Measurements from ENCODE around the gene KIF17.

KIF17 gene

DNA sequence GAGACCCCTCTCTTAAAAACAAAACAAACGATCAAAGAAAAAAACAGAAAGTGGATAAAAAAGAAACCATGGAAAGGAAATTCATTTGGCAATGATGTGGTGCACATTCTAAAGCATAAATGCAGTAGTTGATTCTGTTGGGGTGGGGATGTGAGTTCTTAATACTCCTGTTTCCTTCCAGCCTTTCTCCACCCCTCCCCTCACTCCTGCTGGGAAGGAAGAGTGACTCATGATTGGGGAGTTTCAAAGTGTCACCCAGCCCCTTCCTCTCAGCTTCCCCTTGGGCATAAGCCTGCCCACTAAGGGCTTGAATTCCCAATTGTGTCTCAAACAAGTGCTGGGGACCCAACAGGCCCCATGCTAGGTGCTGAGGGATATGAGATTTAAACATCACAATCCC, 91.3 kb downstream of the KIF17 start:
- no peak overlapping the region for H3K4me2 ChIP-seq (ENCODE audit: low read length)
- H3K9ac ChIP-seq (ENCODE audit: low read depth, low read length), result no peak overlapping the region
- H3K27me3 ChIP-seq (ENCODE audit: control insufficient read depth, insufficient read depth, low read length), result no peaks in the 10 kb centered on the region
- no peaks in the 10 kb centered on the region for H3K9me3 ChIP-seq (replicated peaks; ENCODE audit: low read length)
- H3K4me3 ChIP-seq (ENCODE audit: low read length), result no peak overlapping the region
- H3K36me3 ChIP-seq (ENCODE audit: insufficient read depth, low read length), result no peaks in the 10 kb centered on the region
- H3K4me1 ChIP-seq (ENCODE audit: control insufficient read depth, insufficient read depth, low read length), result no peaks in the 10 kb centered on the region

DNA sequence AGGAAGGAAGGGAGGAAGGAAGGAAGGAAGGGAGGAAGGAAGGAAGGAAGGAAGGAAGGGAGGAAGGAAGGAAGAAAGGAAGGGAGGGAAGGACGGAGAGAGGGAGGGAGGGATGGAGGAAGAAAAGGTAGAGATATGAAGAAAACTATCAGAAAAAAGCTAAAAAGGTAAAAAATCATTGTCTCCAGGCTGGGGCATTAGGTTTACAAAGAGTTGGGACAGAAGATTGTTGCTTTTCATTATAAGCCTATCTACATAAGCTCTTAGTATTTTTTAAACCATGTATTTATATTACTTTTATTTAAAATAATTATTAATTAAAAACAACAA, 91.7 kb downstream of the KIF17 start:
- Histone ChIP-seq H3K4me2 (ENCODE audit: low read length) (no peak overlapping the region), H3K4me3 (ENCODE audit: low read length) (no peak overlapping the region), H3K9me3 (replicated peaks; ENCODE audit: low read length) (no peaks in the 10 kb centered on the region)

DNA sequence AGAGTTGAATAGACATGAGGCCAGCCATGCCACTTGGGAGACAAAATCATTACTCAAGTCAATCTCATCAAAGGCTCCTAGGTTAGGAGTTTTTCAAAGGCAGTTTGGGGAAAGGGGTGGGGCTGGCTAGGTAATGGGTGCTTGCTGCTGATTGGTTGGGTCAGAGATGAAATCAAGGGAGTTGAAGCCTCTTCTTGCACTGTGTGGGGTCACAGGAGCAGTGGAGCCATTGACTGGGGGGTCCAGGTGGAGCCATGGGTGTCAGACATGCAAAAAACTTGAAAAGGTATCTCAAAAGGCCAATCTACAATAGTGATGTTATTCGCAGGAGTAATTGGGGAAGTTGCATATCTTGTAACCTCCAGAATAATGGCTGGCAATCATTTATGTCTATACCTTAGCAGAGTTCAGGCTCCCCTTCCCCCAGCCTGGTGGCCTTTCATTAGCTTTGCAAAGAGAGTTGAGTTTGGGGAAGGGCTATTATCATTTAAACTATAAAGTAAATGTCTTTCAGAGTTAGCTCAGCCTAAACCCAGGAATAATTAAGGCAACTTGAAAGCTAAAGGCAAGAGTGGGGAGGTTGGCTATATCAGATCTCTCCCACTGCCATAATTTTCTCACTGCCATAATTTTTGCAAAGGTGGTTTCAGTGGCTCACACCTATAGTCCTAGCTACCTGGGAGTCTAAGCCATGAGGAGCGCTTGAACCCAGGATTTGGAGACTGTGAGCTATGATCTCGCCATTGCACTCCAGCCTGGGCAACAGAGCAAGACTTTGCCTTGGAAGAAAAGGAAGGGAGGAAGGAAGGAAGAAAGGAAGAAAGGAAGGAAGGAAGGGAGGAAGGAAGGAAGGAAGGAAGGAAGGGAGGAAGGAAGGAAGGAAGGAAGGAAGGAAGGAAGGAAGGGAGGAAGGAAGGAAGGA, 92.4 kb downstream of the KIF17 start:
- H3K9ac ChIP-seq (ENCODE audit: low read depth, low read length), result no peak overlapping the region
- no peaks in the 10 kb centered on the region for H3K9me3 ChIP-seq (replicated peaks; ENCODE audit: low read length)
- H3K4me3 ChIP-seq (ENCODE audit: low read length), result no peak overlapping the region
- H3K27me3 ChIP-seq (ENCODE audit: control insufficient read depth, insufficient read depth, low read length), result no peaks in the 10 kb centered on the region
- H3K4me1 ChIP-seq (ENCODE audit: control insufficient read depth, insufficient read depth, low read length), result no peaks in the 10 kb centered on the region
- no peak overlapping the region for H3K4me2 ChIP-seq (ENCODE audit: low read length)
- H3K36me3 ChIP-seq (ENCODE audit: insufficient read depth, low read length), result no peaks in the 10 kb centered on the region

More for the DNA sequence above, 91.7 kb downstream of the KIF17 start:
- Histone ChIP-seq H3K27me3 (ENCODE audit: control insufficient read depth, insufficient read depth, low read length) (no peaks in the 10 kb centered on the region), H3K4me1 (ENCODE audit: control insufficient read depth, insufficient read depth, low read length) (no peaks in the 10 kb centered on the region), H3K36me3 (ENCODE audit: insufficient read depth, low read length) (no peaks in the 10 kb centered on the region), H3K9ac (ENCODE audit: low read depth, low read length) (no peak overlapping the region)

DNA sequence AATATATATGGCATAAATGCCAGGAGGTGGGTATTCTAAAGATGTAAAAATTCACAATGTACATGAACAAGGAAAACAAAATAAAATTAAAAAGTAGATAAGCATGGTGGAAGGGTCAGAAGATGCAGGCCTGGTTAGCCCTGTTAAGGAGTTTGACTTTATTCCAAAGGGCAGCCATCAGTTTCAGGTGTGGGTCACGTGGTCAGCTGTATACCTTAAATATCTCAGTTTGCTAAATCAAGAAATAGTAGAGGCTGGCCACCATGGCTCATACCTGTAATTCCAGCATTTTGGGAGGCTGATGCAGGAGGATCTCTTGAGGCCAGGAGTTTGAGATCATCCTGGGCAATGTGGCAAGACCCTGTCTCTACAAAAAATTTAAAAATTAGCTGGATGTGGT, 93.1 kb downstream of the KIF17 start:
- no peaks in the 10 kb centered on the region for H3K36me3 ChIP-seq (ENCODE audit: insufficient read depth, low read length)

DNA sequence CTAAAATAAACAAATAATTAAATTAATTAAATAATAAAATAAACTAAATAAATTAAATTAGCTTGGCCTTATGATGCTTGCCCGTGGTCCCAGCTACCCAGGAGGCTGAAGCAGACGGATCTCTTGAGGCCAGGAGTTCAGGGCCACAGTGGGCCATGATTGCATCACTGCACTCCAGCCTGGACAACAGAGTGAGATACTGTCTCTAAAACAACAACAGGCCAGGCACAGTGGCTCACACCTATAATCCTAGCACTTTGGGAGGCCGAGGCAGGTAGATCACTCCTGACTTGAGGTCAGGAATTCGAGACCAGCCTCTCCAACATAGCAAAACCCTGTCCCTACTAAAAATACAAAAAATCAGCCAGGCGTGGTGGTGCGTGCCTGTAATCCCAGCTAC, 96.8 kb downstream of the KIF17 start:
- Histone ChIP-seq H3K36me3 (ENCODE audit: insufficient read depth, low read length) (no peaks in the 10 kb centered on the region), H3K9ac (ENCODE audit: low read depth, low read length) (no peak overlapping the region), H3K4me1 (ENCODE audit: control insufficient read depth, insufficient read depth, low read length) (peaks cover 9% of the 10 kb centered on the region), H3K4me2 (ENCODE audit: low read length) (no peak overlapping the region), H3K4me3 (ENCODE audit: low read length) (no peak overlapping the region), H3K27me3 (ENCODE audit: control insufficient read depth, insufficient read depth, low read length) (no peaks in the 10 kb centered on the region), H3K9me3 (replicated peaks; ENCODE audit: low read length) (no peaks in the 10 kb centered on the region)

More for the DNA sequence above, 93.1 kb downstream of the KIF17 start:
- Histone ChIP-seq H3K4me1 (ENCODE audit: control insufficient read depth, insufficient read depth, low read length) (no peaks in the 10 kb centered on the region), H3K4me2 (ENCODE audit: low read length) (no peak overlapping the region), H3K9me3 (replicated peaks; ENCODE audit: low read length) (no peaks in the 10 kb centered on the region), H3K4me3 (ENCODE audit: low read length) (no peak overlapping the region), H3K9ac (ENCODE audit: low read depth, low read length) (no peak overlapping the region), H3K27me3 (ENCODE audit: control insufficient read depth, insufficient read depth, low read length) (no peaks in the 10 kb centered on the region)

DNA sequence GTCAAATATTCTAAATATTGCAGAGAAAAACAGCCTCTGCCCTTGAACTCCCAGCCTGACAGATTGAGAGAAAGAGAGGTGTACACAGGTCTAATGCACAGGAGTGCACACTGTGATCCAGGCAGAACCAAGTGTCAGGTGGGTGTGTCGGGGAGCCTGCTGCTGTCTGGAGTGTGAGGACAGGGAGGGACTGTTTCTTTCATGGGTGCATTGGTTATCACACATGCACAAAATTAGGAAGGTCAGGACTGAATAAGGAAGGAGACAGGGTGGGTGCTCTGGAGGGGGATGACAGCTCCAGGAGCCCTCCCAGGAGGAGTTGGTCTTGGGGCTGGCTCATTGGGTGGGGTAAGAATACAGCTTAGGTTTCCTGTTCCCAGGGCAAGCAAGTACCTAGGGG, 97.8 kb downstream of the KIF17 start:
- Histone ChIP-seq H3K4me1 (ENCODE audit: control insufficient read depth, insufficient read depth, low read length) (peaks cover 11% of the 10 kb centered on the region), H3K9ac (ENCODE audit: low read depth, low read length) (no peak overlapping the region), H3K36me3 (ENCODE audit: insufficient read depth, low read length) (no peaks in the 10 kb centered on the region), H3K27me3 (ENCODE audit: control insufficient read depth, insufficient read depth, low read length) (no peaks in the 10 kb centered on the region), H3K9me3 (replicated peaks; ENCODE audit: low read length) (no peaks in the 10 kb centered on the region), H3K4me3 (ENCODE audit: low read length) (no peak overlapping the region), H3K4me2 (ENCODE audit: low read length) (no peak overlapping the region)

DNA sequence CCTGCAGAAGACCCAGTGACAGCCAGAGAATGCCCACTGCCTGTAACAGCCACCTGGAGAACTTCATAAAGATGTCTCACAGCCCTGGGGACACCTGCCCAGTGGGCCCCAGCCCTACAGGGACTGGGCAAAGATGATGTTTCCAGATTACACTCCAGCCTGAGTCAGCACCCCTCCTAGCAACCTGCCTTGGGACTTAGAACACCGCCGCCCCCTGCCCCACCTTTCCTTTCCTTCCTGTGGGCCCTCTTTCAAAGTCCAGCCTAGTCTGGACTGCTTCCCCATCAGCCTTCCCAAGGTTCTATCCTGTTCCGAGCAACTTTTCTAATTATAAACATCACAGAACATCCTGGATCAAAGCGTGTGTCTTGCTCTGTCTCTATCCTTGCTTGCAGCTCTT, 99.3 kb downstream of the KIF17 start:
- H3K4me2 ChIP-seq (ENCODE audit: low read length), result no peak overlapping the region
- no peaks in the 10 kb centered on the region for H3K9me3 ChIP-seq (replicated peaks; ENCODE audit: low read length)
- H3K36me3 ChIP-seq (ENCODE audit: insufficient read depth, low read length), result no peaks in the 10 kb centered on the region
- H3K4me1 ChIP-seq (ENCODE audit: control insufficient read depth, insufficient read depth, low read length), result peaks cover 20% of the 10 kb centered on the region
- H3K4me3 ChIP-seq (ENCODE audit: low read length), result no peak overlapping the region
- no peaks in the 10 kb centered on the region for H3K27me3 ChIP-seq (ENCODE audit: control insufficient read depth, insufficient read depth, low read length)
- H3K9ac ChIP-seq (ENCODE audit: low read depth, low read length), result no peak overlapping the region

DNA sequence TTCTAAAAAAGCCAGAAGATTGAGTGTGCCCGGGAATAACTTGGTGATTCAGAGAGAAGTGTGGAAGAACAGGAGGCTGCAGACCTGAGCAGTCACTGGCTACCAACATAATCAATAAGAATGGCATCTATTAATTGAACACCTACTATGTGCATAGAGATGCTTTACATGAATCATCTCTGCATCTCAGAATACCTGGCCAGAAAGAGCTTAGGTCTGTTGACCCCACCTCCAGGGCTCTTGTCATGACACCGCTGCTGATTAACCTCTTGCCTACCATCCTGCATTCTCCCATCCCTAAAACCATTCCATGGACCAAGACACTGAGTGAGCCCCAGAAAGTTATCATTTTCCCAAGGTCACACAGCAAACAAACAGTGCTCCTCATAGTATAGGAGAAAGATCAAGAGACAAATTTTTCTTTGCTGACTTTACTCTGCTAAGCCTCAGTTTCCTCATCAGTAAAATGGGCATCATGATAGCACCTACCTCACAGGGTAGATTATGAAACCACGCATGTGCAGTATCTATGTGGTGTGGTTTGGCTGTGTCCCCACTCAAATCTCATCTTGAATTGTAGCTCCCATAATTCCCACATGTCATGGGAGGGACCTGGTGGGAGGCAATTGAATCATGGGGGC, 100.8 kb downstream of the KIF17 start:
- Histone ChIP-seq H3K4me1 (ENCODE audit: control insufficient read depth, insufficient read depth, low read length) (peaks cover 29% of the 10 kb centered on the region), H3K27me3 (ENCODE audit: control insufficient read depth, insufficient read depth, low read length) (no peaks in the 10 kb centered on the region), H3K9me3 (replicated peaks; ENCODE audit: low read length) (no peaks in the 10 kb centered on the region), H3K36me3 (ENCODE audit: insufficient read depth, low read length) (no peaks in the 10 kb centered on the region), H3K4me2 (ENCODE audit: low read length) (peak overlapping the region; percentile 28), H3K9ac (ENCODE audit: low read depth, low read length) (peak overlapping the region; percentile 29), H3K4me3 (ENCODE audit: low read length) (peak overlapping the region; percentile 31)

DNA sequence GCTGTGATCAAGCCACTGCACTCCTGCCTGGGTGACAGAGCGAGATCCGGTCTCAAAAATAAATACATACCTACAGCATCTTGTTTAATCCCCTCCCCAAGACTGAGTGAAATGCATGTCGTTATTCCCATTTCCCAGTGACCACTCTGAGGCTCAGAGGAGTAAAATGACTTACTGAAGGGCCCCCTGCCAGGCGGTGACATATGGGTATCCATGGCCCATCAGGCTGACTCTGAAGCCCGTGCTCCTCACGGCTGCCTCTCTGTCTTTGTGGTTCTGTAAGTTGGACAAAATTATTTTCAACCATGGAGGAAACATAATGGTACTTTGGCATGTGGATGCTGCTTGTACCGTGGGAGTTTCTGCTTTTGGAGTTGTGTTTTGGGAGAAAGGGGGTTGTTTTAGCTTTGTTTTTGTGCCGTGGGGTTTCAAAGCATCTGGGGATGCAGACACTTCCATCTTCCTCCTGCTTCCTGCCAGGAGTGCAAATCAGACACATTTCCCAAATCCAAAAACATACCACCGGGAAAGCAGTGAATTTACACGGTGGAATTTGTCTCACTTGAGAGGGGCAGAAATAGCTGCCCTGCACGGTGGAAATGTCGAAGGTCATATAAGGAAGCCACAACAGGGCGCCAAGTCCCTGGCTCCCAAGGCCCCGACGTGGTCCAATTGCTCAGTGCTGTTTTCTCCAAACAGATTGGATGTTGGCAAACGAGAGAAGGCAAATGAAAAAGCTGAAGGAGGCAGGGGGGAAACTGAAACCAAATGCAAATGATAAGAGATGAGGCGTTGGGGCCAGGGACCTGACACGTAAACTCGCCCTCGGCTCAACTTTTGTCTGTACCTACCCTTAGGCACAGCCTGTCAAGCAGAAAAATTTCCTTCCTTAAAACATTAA, 101.6 kb downstream of the KIF17 start:
- Histone ChIP-seq H3K9me3 (replicated peaks; ENCODE audit: low read length) (no peaks in the 10 kb centered on the region), H3K36me3 (ENCODE audit: insufficient read depth, low read length) (no peaks in the 10 kb centered on the region), H3K9ac (ENCODE audit: low read depth, low read length) (peak overlapping the region; percentile 29), H3K4me3 (ENCODE audit: low read length) (peak overlapping the region; percentile 31), H3K4me2 (ENCODE audit: low read length) (peak overlapping the region; percentile 28), H3K27me3 (ENCODE audit: control insufficient read depth, insufficient read depth, low read length) (no peaks in the 10 kb centered on the region), H3K4me1 (ENCODE audit: control insufficient read depth, insufficient read depth, low read length) (peaks cover 29% of the 10 kb centered on the region)

DNA sequence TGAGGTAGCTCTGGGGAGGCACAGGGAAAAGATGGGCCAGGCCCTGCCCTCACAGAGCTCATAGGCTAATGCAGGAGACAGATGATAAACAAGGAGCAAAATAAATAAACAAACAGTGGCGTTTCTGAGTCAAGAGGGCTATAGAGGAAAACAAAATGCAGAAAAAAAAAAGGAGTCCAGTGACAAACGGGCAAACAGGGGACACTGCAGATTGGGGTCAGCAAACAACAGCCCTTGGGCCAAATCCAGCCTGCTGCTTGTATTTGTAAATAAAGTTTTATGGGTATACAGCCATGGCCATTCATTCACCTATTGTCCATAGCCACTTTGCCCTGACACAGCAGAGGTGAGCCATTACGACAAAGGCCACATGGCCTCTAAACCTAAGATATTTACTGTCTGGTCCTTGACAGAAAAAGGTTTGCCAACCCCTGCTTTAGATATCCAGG, 103.7 kb downstream of the KIF17 start:
- Histone ChIP-seq H3K4me3 (ENCODE audit: low read length) (no peak overlapping the region), H3K9ac (ENCODE audit: low read depth, low read length) (no peak overlapping the region), H3K27me3 (ENCODE audit: control insufficient read depth, insufficient read depth, low read length) (no peaks in the 10 kb centered on the region), H3K4me1 (ENCODE audit: control insufficient read depth, insufficient read depth, low read length) (peaks cover 29% of the 10 kb centered on the region), H3K9me3 (replicated peaks; ENCODE audit: low read length) (no peaks in the 10 kb centered on the region), H3K36me3 (ENCODE audit: insufficient read depth, low read length) (no peaks in the 10 kb centered on the region), H3K4me2 (ENCODE audit: low read length) (no peak overlapping the region)

Measured in skeletal muscle satellite cell (primary cell).